ENCODE measurements around the gene ADK. TPM values are rescaled to one million over a fixed set of nuclear protein-coding genes. Genes with fewer than 3 reads are reported as not detected.

Gene ADK
- total RNA-seq, 1 donor from 2014 or later = 40.2 TPM

GRCh38 chr10:74118804-74119203 lies 32.2 kb upstream of the ADK start:
- peak in 1 of 2 donors; percentile 44 for ATAC-seq
- DNase-seq = no peak
- Histone ChIP-seq H3K27me3 (ENCODE audit: low read depth) (no peaks in the 10 kb centered on the region), H3K27ac (peak overlapping the region; percentile 18), H3K4me1 (peaks cover 4% of the 10 kb centered on the region), H3K4me3 (no peak overlapping the region), H3K36me3 (peaks cover 100% of the 10 kb centered on the region), H3K9me3 (no peaks in the 10 kb centered on the region)
- no peak for TF ChIP-seq CTCF (IDR thresholded peaks at IDR 0.05)
- intact Hi-C loops (cut with DNase I) = no loop called here

GRCh38 chr10:74120911-74121310 lies 30.1 kb upstream of the ADK start:
- Histone ChIP-seq H3K4me3 (no peak overlapping the region), H3K36me3 (peaks cover 100% of the 10 kb centered on the region), H3K4me1 (peaks cover 4% of the 10 kb centered on the region), H3K27ac (no peak overlapping the region), H3K9me3 (no peaks in the 10 kb centered on the region), H3K27me3 (ENCODE audit: low read depth) (no peaks in the 10 kb centered on the region)
- ATAC-seq (no peak), DNase-seq (no peak)
- intact Hi-C loops (cut with DNase I) = no loop called here
- TF ChIP-seq CTCF (IDR thresholded peaks at IDR 0.05) = no peak

DNA sequence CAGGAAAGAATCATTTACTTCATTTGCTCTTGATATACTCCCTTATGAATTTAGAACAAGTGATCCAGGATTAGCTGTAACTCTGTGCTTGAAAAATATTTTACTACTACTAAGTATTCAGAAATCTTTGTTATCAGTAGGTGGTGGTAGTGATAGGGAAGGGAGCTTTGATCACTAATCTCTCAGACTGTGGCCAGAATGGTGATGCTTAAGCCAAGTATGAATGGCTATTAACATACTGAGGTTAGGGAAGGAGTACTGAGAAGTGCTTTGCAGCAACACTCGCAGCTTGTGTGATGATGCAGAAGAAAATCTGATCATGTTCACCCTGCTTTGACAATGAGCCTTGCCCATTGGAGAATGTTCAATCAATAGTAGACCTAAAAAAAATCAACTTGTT lies 29.7 kb upstream of the ADK start:
- Histone ChIP-seq H3K27ac (no peak overlapping the region), H3K9me3 (no peaks in the 10 kb centered on the region), H3K36me3 (peaks cover 100% of the 10 kb centered on the region), H3K4me1 (peaks cover 4% of the 10 kb centered on the region), H3K27me3 (ENCODE audit: low read depth) (no peaks in the 10 kb centered on the region), H3K4me3 (no peak overlapping the region)
- no peak for ATAC-seq
- intact Hi-C loops (cut with DNase I) = no loop called here
- no peak for DNase-seq
- TF ChIP-seq CTCF (IDR thresholded peaks at IDR 0.05) = no peak

- Histone ChIP-seq H3K27ac (no peak overlapping the region), H3K9me3 (no peaks in the 10 kb centered on the region), H3K4me3 (no peak overlapping the region), H3K4me1 (peaks cover 4% of the 10 kb centered on the region), H3K36me3 (peaks cover 100% of the 10 kb centered on the region), H3K27me3 (ENCODE audit: low read depth) (no peaks in the 10 kb centered on the region)
- intact Hi-C loops (cut with DNase I) = no loop called here
- ATAC-seq = no peak
- no peak for TF ChIP-seq CTCF (IDR thresholded peaks at IDR 0.05)
- DNase-seq = no peak
Observed at GRCh38 chr10:74122060-74122459, 29.0 kb upstream of the ADK start.

- Histone ChIP-seq H3K27ac (no peak overlapping the region), H3K27me3 (ENCODE audit: low read depth) (no peaks in the 10 kb centered on the region), H3K4me3 (no peak overlapping the region), H3K9me3 (no peaks in the 10 kb centered on the region), H3K4me1 (peaks cover 4% of the 10 kb centered on the region), H3K36me3 (peaks cover 100% of the 10 kb centered on the region)
- no peak for DNase-seq
- intact Hi-C loops (cut with DNase I) = no loop called here
- ATAC-seq = no peak
- no peak for TF ChIP-seq CTCF (IDR thresholded peaks at IDR 0.05)
Observed at GRCh38 chr10:74123081-74123480, 27.9 kb upstream of the ADK start.
